HG03280 (cell line): ENCODE measurements around the gene CALCOCO2.
A peak's percentile ranks its signal among the peaks of the same experiment; 100 is the strongest.
"Not testable (repeated sequence)": the region's sequence is repeated elsewhere in the genome, so short reads cannot be mapped to it uniquely, and the experiment has no call there.

ENCODE experiments used
- ATAC-seq: cut with Tn5 transposase; IDR thresholded peaks from one replicate; pipeline ENCODE4 v1.9.1; 2021; ENCODE audit warnings: mild to moderate bottlenecking, moderate library complexity; ENCODE audit not compliant: unreplicated experiment

Gene CALCOCO2

GRCh38 chr17:48820936-48821335, 9.9 kb upstream of the CALCOCO2 start:
- not testable (repeated sequence) for ATAC-seq

GRCh38 chr17:48825446-48826381, 5.1 kb upstream of the CALCOCO2 start:
- no peak for ATAC-seq

- ATAC-seq: no peak
Observed at GRCh38 chr17:48831549-48831883, 681 bp downstream of the CALCOCO2 start.

GRCh38 chr17:48834973-48835372, 4.1 kb downstream of the CALCOCO2 start:
- ATAC-seq: no peak

- ATAC-seq: no peak
Observed at GRCh38 chr17:48835971-48836370, 5.1 kb downstream of the CALCOCO2 start.

- not testable (repeated sequence) for ATAC-seq
Observed at GRCh38 chr17:48837458-48837857, 6.6 kb downstream of the CALCOCO2 start.

GRCh38 chr17:48840441-48840840, 9.6 kb downstream of the CALCOCO2 start:
- ATAC-seq: no peak

- peak; percentile 81 for ATAC-seq
Observed at GRCh38 chr17:48841395-48841831, 10.6 kb downstream of the CALCOCO2 start.

GRCh38 chr17:48842746-48843145, 11.9 kb downstream of the CALCOCO2 start:
- ATAC-seq: no peak

- no peak for ATAC-seq
Observed at GRCh38 chr17:48843187-48843900, 12.5 kb downstream of the CALCOCO2 start.

GRCh38 chr17:48850792-48851323, 20.0 kb downstream of the CALCOCO2 start:
- no peak for ATAC-seq

- no peak for ATAC-seq
Observed at GRCh38 chr17:48854774-48855476, 24.1 kb downstream of the CALCOCO2 start.

- no peak for ATAC-seq
Observed at GRCh38 chr17:48856122-48856821, 25.4 kb downstream of the CALCOCO2 start.

GRCh38 chr17:48860034-48860433, 29.2 kb downstream of the CALCOCO2 start:
- no peak for ATAC-seq

- no peak for ATAC-seq
Observed at GRCh38 chr17:48860456-48860855, 29.6 kb downstream of the CALCOCO2 start.

- no peak for ATAC-seq
Observed at GRCh38 chr17:48868916-48869500, 38.2 kb downstream of the CALCOCO2 start.

GRCh38 chr17:48869821-48870318, 39.0 kb downstream of the CALCOCO2 start:
- no peak for ATAC-seq

GRCh38 chr17:48871035-48871550, 40.3 kb downstream of the CALCOCO2 start:
- no peak for ATAC-seq

GRCh38 chr17:48871551-48872351, 40.9 kb downstream of the CALCOCO2 start:
- ATAC-seq: no peak
